HepG2 (cell line): Measurements from ENCODE around the gene CDK14.

ENCODE experiments used
- MTF1 ChIP-seq: sonication (generic); formaldehyde crosslinking; IDR thresholded peaks from 2 replicates; pipeline ENCODE4 v1.5.0; 2020; ENCODE audit warnings: missing genetic modification reagents
- SALL2 ChIP-seq: sonication (generic); formaldehyde crosslinking; IDR thresholded peaks from 2 replicates; pipeline ENCODE4 v1.8.1; 2023; ENCODE audit warnings: mild to moderate bottlenecking, missing genetic modification reagents, inconsistent platforms
- TCF7L2 ChIP-seq: IDR thresholded peaks from 2 replicates; pipeline ENCODE4 v1.6.1; 2011; ENCODE audit warnings: mild to moderate bottlenecking, low read depth, low read length, moderate library complexity
- ZNF292 ChIP-seq: sonication (generic); formaldehyde crosslinking; IDR thresholded peaks from 2 replicates; pipeline ENCODE4 v1.8.1; 2022; ENCODE audit warnings: mild to moderate bottlenecking, low read depth, missing genetic modification reagents, borderline replicate concordance
- ZNF678 ChIP-seq: sonication (generic); formaldehyde crosslinking; IDR thresholded peaks from 2 replicates; pipeline ENCODE4 v1.4.0; 2020; ENCODE audit warnings: mild to moderate bottlenecking, missing genetic modification reagents

- TF ChIP-seq TCF7L2: no peak
- no peak for TF ChIP-seq ZNF678 (CRISPR knock-in tag)
- TF ChIP-seq ZNF292: no peak
- TF ChIP-seq MTF1 (CRISPR knock-in tag): no peak
- TF ChIP-seq SALL2 (CRISPR knock-in tag): no peak
These were observed 304.7 kb downstream of the CDK14 start for GRCh38 chr7:90900628-90901356.
